ENCODE measurements around the gene CHEK1. TPM values are rescaled to one million over a fixed set of nuclear protein-coding genes. Genes with fewer than 3 reads are reported as not detected.

CHEK1 gene
- total RNA-seq, 1 donor from 2014 or later = 23.1 TPM

DNA sequence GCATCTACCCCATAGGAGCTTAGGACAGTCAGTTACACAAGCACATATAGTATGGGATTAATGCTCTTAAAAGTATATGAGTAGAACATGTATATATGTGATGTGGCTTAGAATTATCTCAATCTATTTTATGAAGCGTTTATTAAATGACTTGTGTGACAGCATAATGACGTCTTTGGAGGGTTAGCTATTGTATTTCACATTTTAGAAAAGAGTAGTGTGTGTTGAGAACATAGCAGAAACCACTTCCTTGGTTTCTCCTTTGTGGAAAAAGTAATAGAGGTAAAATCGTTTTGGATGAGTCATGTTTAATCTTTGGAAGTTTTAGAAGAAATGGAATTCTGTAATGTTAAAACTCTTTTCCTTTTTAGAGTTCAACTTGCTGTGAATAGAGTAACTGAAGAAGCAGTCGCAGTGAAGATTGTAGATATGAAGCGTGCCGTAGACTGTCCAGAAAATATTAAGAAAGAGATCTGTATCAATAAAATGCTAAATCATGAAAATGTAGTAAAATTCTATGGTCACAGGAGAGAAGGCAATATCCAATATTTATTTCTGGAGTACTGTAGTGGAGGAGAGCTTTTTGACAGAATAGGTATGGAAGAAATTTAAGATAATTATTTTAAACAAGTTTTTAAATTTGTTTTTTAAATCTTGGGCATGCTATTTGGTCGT, 2.4 kb downstream of the CHEK1 start:
- no peak for DNase-seq
- Mint-ChIP-seq H3K27me3 (ENCODE audit: unreplicated experiment) (peaks cover 6% of the 10 kb centered on the region), H3K4me3 (ENCODE audit: unreplicated experiment) (peak overlapping the region; percentile 99), H3K9me3 (ENCODE audit: unreplicated experiment) (peaks cover 7% of the 10 kb centered on the region), H3K4me1 (ENCODE audit: low read depth, unreplicated experiment) (peaks cover 7% of the 10 kb centered on the region), H3K36me3 (ENCODE audit: unreplicated experiment) (no peaks in the 10 kb centered on the region), H3K27ac (ENCODE audit: unreplicated experiment) (no peak overlapping the region)
- TF ChIP-seq, protein P1, sequence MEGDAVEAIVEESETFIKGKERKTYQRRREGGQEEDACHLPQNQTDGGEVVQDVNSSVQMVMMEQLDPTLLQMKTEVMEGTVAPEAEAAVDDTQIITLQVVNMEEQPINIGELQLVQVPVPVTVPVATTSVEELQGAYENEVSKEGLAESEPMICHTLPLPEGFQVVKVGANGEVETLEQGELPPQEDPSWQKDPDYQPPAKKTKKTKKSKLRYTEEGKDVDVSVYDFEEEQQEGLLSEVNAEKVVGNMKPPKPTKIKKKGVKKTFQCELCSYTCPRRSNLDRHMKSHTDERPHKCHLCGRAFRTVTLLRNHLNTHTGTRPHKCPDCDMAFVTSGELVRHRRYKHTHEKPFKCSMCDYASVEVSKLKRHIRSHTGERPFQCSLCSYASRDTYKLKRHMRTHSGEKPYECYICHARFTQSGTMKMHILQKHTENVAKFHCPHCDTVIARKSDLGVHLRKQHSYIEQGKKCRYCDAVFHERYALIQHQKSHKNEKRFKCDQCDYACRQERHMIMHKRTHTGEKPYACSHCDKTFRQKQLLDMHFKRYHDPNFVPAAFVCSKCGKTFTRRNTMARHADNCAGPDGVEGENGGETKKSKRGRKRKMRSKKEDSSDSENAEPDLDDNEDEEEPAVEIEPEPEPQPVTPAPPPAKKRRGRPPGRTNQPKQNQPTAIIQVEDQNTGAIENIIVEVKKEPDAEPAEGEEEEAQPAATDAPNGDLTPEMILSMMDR (IDR thresholded peaks at IDR 0.05; ENCODE audit: partially characterized antibody, unreplicated experiment) = no peak

- Mint-ChIP-seq H3K9me3 (ENCODE audit: unreplicated experiment) (no peaks in the 10 kb centered on the region), H3K36me3 (ENCODE audit: unreplicated experiment) (no peaks in the 10 kb centered on the region), H3K4me1 (ENCODE audit: low read depth, unreplicated experiment) (no peaks in the 10 kb centered on the region), H3K4me3 (ENCODE audit: unreplicated experiment) (no peak overlapping the region), H3K27ac (ENCODE audit: unreplicated experiment) (no peak overlapping the region), H3K27me3 (ENCODE audit: unreplicated experiment) (no peaks in the 10 kb centered on the region)
- TF ChIP-seq, protein P1 (IDR thresholded peaks at IDR 0.05; ENCODE audit: partially characterized antibody, unreplicated experiment) = no peak
- no peak for DNase-seq
Measured at GRCh38 chr11:125637840-125638239, 12.9 kb downstream of the CHEK1 start.

- no peak for DNase-seq
- no peaks in the 10 kb centered on the region for H3K36me3 Mint-ChIP-seq (ENCODE audit: unreplicated experiment)
- no peaks in the 10 kb centered on the region for H3K27me3 Mint-ChIP-seq (ENCODE audit: unreplicated experiment)
- no peak overlapping the region for H3K4me3 Mint-ChIP-seq (ENCODE audit: unreplicated experiment)
- H3K9me3 Mint-ChIP-seq (ENCODE audit: unreplicated experiment) = no peaks in the 10 kb centered on the region
- no peaks in the 10 kb centered on the region for H3K4me1 Mint-ChIP-seq (ENCODE audit: low read depth, unreplicated experiment)
- TF ChIP-seq, protein P1 (IDR thresholded peaks at IDR 0.05; ENCODE audit: partially characterized antibody, unreplicated experiment) = no peak
- no peak overlapping the region for H3K27ac Mint-ChIP-seq (ENCODE audit: unreplicated experiment)
Measured at GRCh38 chr11:125638315-125638714, 13.4 kb downstream of the CHEK1 start.

GRCh38 chr11:125645871-125646270, 20.9 kb downstream of the CHEK1 start:
- no peaks in the 10 kb centered on the region for H3K9me3 Mint-ChIP-seq (ENCODE audit: unreplicated experiment)
- DNase-seq = no peak
- H3K27ac Mint-ChIP-seq (ENCODE audit: unreplicated experiment) = no peak overlapping the region
- H3K36me3 Mint-ChIP-seq (ENCODE audit: unreplicated experiment) = no peaks in the 10 kb centered on the region
- TF ChIP-seq, protein P1 (IDR thresholded peaks at IDR 0.05; ENCODE audit: partially characterized antibody, unreplicated experiment) = no peak
- H3K4me3 Mint-ChIP-seq (ENCODE audit: unreplicated experiment) = no peak overlapping the region
- H3K4me1 Mint-ChIP-seq (ENCODE audit: low read depth, unreplicated experiment) = no peaks in the 10 kb centered on the region
- no peaks in the 10 kb centered on the region for H3K27me3 Mint-ChIP-seq (ENCODE audit: unreplicated experiment)

- no peak for DNase-seq
- H3K36me3 Mint-ChIP-seq (ENCODE audit: unreplicated experiment) = no peaks in the 10 kb centered on the region
- no peak overlapping the region for H3K27ac Mint-ChIP-seq (ENCODE audit: unreplicated experiment)
- no peak overlapping the region for H3K4me3 Mint-ChIP-seq (ENCODE audit: unreplicated experiment)
- H3K9me3 Mint-ChIP-seq (ENCODE audit: unreplicated experiment) = no peaks in the 10 kb centered on the region
- H3K27me3 Mint-ChIP-seq (ENCODE audit: unreplicated experiment) = peaks cover 2% of the 10 kb centered on the region
- TF ChIP-seq, protein P1 (IDR thresholded peaks at IDR 0.05; ENCODE audit: partially characterized antibody, unreplicated experiment) = no peak
- no peaks in the 10 kb centered on the region for H3K4me1 Mint-ChIP-seq (ENCODE audit: low read depth, unreplicated experiment)
Measured at GRCh38 chr11:125649465-125650166, 24.7 kb downstream of the CHEK1 start.
